Cardiac septum (tissue), 1 donor: Measurements from ENCODE around the gene TXNL1. TPM values are rescaled to one million over a fixed set of nuclear protein-coding genes. Genes with fewer than 3 reads are reported as not detected.
"Not testable (repeated sequence)": the region's sequence is repeated elsewhere in the genome, so short reads cannot be mapped to it uniquely, and the experiment has no call there.

Experiments used
- DNase-seq: peaks from one replicate; pipeline ENCODE4 v3.0.0-alpha.2; 2020; ENCODE audit warnings: low spot score
- intact Hi-C: fragments of 100-400 bp; cut with DNase I; formaldehyde crosslinking; loops from one replicate; pipeline ENCODE4 v1.14.0; 2022
- long read RNA-seq: library from polyadenylated mRNA; unstranded; transcript quantifications from one replicate; pipeline ENCODE4 v2.0.0, GENCODE V29; 2021
- total RNA-seq: library from RNA; stranded (reverse); fragmentation: NEBNext Ultra II Directional; extraction: Animal tissue kit (Norgen Biotek cat#: 25700); gene quantifications from one replicate; pipeline ENCODE4 v1.2.1, GENCODE V29; 2021
- donor health status: DM: no; HTN: no; CAD: no.

TXNL1 gene
- total RNA-seq, result 68.3 TPM
- long read RNA-seq, full-length matches to known transcripts, result 63 of 126 reads
- long read RNA-seq, partial matches to known transcripts, result 10 of 126 reads
- long read RNA-seq, other reads (novel, unspliced or antisense), result 53 of 126 reads

GRCh38 chr18:56638232-56639103 is at the start of gene TXNL1:
TSS of gene TXNL1 (minus strand) at chr18:56638592. CDS start at chr18:56638440, 152 bp downstream.
- peak; percentile 100 for DNase-seq
- intact Hi-C loops, result no loop called here

GRCh38 chr18:56684277-56684676 is 45.9 kb upstream of the TXNL1 start:
- DNase-seq, result no peak
- intact Hi-C loops, result no loop called here

GRCh38 chr18:56678836-56679565 is 40.6 kb upstream of the TXNL1 start:
- intact Hi-C loops, result no loop called here
- no peak for DNase-seq

DNA sequence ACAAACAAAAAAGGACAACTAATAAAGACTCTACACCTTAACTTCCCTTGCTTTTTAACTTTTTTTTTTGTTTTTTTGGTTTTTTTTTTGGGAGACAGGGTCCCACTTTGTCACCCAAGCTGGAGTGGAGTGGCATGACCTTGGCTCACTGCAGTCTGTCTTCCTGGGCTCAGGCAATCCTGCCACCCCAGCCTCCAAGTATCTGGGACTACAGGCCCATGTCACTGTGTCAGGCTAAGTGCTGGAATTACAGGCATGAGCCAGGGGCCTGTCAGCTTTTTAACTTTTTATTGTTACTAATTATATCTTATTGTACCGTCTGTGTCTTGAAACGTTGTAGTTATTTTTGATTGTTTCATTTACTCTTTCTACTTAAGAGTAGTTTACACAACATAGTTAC is 38.2 kb upstream of the TXNL1 start:
- intact Hi-C loops, result no loop called here
- no peak for DNase-seq

DNA sequence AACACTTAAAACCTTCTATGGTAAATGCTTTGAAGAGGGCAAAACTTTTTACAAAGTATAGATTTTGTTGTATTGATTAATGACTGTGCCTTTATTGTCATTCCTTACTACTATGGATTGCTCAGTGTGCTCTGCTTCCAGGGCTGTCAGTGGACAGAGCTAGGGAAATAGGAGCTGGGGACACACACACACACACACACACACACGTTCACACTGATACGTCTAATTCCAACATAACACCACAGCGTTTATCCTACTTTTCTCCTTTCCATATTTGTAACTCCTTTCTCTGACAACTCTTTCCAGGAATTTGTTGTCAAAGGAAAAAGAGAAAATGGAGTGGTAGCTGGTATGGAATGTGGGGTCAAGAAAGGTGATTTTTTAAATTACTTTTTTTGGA is 34.6 kb upstream of the TXNL1 start:
- intact Hi-C loops, result no loop called here
- DNase-seq, result no peak

DNA sequence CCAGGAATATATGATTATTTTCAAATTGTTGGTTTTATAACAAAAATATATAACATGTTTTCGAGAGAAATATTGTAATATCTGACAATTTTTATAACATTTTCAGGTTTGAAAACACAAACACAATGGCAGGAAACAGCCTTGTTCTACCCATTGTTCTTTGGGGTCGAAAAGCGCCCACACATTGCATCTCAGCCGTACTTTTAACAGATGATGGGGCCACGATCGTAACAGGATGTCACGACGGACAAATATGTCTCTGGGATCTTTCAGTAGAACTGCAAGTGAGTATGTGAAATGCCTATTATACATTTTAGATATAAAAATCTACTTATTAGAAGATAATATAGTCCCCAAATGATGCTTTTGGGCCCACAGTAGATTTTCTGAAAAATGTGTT is 34.0 kb upstream of the TXNL1 start:
- no peak for DNase-seq
- intact Hi-C loops, result no loop called here

- intact Hi-C loops, result no loop called here
- no peak for DNase-seq
Measured at GRCh38 chr18:56662902-56663301, 24.5 kb upstream of the TXNL1 start.

DNA sequence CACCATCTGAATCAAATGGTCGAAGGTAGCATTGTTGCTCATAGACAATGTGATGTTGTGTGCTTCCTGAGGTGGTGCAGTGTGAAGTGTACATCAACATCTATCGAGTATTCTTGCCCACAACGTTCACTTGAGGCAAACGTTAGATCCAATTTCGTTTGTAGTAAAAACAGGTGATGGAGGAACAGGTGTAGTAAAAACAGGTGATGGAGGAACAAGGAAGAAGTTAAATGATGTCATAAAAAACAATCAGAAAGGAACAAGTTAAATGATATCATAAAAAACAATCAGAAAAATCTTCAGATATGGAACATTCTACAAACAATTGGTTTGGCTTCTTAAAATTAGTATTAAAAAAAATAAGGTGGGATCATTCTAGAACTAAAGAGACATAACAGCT is 24.1 kb upstream of the TXNL1 start:
- DNase-seq, result no peak
- intact Hi-C loops, result no loop called here

DNA sequence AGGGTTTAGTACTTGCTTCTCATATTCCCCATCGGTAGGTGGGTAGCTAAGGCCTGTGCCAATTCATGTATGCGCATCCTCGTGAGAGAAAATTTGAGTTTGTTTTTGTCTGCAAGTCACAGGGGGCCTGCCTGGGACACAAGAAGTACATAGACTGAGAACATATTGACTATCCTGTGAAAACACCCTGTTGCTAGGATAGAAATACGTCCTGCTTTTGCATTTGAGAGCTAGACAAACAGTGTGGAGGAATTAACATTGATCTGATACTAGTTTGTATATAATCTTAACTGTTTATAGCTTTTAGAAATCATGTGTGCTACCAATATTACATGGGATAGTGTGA is 23.6 kb upstream of the TXNL1 start:
- no peak for DNase-seq
- intact Hi-C loops, result no loop called here

DNA sequence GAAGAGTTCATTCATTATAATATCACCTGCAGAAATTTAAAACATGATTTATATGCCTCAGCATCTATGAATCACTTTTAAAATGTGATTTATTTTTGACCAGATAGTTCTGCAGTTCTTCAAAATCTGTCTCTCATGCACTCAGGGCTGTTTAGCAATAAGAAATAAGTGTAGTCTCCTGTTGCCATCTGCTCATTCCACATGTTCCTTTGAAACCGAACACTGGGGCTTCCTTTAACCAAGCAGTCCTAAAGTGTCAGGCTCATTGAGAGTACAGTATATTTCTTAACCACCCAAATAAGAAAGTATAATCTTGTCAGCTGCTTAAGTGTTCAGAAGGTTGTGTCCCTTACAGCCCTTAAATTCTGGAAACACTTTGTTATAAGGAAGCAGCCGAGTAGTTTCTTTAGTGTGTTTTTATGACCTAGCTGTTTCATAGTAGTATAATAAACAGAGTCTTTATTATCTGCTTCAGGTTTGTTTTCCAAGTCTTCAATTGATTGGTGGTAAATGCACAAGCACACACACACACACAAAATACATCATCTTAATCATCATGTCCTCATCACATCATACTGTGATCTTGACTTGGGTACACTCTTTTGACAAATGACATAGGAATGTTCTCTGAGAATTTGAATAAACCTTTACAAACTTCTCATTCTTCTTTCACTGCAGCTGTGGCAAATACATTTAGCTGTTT is 23.1 kb upstream of the TXNL1 start:
- DNase-seq, result no peak
- intact Hi-C loops, result no loop called here

DNA sequence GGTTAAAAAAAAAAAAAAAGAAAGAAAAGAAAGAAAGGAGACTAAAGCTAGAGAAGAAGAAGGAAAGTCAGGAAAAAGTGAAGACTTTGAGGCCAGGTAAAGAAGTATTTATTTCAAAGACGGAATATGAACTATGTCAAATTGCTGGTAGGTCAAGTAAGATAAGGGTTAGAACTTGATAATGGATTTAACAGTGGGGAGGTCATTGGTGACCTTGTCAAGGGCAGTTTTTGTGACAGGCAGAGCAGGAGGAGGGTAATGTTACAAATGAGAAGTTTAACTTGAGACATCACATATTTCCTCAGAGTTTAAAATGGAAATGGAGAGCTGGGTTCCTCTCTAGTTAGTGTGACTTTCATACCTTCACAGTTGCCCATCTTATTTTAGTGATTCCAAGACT is 22.3 kb upstream of the TXNL1 start:
- intact Hi-C loops, result no loop called here
- DNase-seq, result no peak

GRCh38 chr18:56659111-56659510 is 20.7 kb upstream of the TXNL1 start:
- no peak for DNase-seq
- intact Hi-C loops, result no loop called here

DNA sequence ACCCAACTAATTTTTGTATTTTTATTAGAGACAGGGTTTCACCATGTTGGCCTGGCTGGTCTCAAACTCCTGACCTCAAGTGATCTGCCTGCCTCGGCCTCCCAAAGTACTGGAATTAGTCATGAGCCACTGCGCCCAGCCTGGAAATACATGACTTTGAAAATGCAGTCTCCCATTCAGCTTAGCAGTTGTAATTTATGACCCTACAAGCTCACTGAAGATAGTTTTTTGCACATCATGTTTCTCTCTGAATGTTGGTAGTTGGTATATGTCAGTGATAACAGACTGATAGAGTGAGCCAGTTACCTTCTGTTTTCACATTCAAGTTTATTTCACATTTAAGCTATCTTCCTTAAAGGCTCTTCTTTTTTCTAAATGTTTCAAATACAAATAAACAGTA is 19.9 kb upstream of the TXNL1 start:
- DNase-seq, result no peak
- intact Hi-C loops, result no loop called here

DNA sequence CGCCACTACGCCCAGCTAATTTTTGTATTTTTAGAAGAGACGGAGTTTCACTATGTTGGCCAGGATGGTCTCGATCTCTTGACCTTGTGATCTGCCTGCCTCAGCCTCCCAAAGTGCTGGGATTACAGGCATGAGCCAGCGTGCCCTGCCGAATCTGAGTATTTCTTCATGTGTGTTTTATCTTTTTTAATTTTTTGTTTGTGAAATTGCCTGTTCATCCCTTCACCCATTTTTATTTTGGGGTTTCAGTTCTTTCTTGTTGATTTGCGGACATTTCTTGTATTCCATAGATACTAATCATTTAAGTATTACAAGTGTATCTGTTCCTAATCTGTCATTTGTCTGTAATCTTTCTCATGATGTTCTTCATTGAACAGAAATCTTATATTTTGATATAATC is 15.9 kb upstream of the TXNL1 start:
- DNase-seq, intact Hi-C loops: not testable (repeated sequence)

GRCh38 chr18:56652802-56653201 is 14.4 kb upstream of the TXNL1 start:
- no peak for DNase-seq
- intact Hi-C loops, result no loop called here

DNA sequence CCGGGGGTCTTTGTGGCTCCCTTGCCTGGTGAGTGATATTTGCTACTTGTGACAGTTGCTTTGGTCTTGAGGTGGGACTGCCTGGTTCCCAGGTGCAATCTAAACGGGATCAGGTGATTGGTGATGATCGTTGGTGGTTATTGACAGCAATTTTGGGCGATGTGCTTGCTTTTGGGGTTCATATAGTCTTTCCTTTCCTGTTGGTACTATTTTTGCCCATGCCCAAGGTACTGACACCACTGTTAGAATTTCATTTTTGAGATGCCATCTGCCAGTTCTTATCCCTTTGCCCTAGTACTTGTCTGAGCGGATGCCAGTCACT is 13.3 kb upstream of the TXNL1 start:
- DNase-seq, result no peak
- intact Hi-C loops, result no loop called here

DNA sequence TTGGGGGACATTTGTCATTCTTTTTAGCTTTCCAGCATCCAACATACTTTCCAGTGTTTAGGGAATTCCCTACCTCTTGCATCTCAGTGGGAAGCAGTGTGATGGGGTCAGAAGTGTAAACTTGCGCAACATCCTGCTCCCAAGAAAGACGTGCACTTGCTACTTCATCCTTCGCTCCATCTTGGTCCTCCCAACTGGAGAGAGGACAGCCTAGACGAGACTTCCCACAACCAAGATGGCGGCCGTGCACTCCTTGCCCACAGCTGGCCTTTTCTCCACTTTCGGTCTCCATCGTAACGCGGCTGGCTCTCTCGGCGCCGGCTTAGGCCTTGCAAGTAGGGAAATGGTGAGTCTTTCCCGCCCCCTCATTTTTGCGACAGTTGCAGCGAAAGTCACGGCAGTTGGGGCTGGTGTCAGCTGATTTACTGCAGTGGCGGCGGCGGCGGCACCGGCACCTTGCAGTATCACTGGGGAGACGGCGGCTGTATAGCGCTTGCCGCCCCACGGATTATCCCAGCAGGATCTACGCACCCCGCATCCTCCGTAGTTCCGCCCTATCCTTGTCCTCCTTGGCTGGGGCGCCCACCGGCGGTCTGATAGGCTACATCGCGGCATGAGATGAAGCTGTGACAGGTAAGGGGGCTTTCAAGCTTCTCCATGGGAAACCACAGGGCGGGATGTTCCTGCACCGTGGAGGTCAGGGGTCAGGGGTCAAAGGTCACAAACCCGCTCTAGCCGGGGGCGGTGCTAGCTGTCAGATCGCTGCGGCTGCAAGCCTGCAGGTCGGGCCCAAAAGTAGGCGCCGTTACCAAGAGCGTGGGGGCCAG is 12.8 kb upstream of the TXNL1 start, which contains the start of gene WDR7:
WDR7 (plus strand) TSS at position 416 of the 827 bp plus-strand sequence. CDS start 21,157 bp downstream, outside the sequence.
- peak; percentile 98 for DNase-seq
- intact Hi-C loops, result no loop called here

DNA sequence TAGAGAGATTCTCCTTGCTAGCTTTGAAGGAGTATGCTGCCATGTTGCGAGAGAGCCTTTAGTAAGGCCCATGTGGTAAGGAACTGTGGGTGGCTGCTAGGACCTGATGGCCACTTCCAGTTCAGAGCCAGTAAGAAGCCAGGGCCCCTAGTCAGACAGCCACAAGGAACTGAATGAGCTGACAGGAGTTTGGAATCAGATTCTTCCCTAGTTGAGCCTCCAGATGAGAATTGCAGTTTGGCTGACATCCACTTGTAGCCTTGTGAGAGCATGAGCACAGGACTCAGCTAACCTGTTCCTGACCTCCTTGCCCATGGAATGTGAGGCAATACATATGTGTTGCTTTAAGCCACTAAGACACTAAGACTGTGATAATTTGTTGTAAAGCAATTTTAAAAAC is 11.6 kb upstream of the TXNL1 start:
- DNase-seq, result no peak
- intact Hi-C loops, result no loop called here
